K562 (cell line): ENCODE data around the gene CFAP251. TPM values are rescaled to one million over a fixed set of nuclear protein-coding genes. Genes with fewer than 3 reads are reported as not detected.

Experiments used
- ATAC-seq: fragments of 200-7000 bp; cut with Tn5 transposase; 3 replicates; pipeline ENCODE4 v1.9.1; 2020; ENCODE audit warnings: moderate library complexity
- BruUV-seq: library from RNA; stranded (reverse); fragments of 400-500 nt; replicated peaks from 2 replicates; lab custom pipeline; 2021; lab: Mats Ljungman, UMichigan
- CTCF ChIA-PET: fragments of 300-600 bp; formaldehyde crosslinking; extraction: SDS; loops from one replicate; lab custom pipeline; 2021; ENCODE audit warnings: low intra/inter-chr PET ratio; lab: Yijun Ruan, JAX
- POLR2A ChIA-PET: fragments of 300-600, 350-650 bp; sonication (Branson Sonifier 250); formaldehyde crosslinking; extraction: SDS; loops from one replicate; lab custom pipeline; 2021; ENCODE audit warnings: antibody characterized with exemption, inconsistent platforms; lab: Yijun Ruan, JAX
- DNase-seq, 4 experiments: peaks; one replicate each; pipeline versions ENCODE4 v3.0.0 to v3.0.0-alpha.2; 2011 to 2018; ENCODE audit warnings: low spot score in 3 of 4, mixed read lengths in 3 of 4; ENCODE audit errors: extremely low read depth in 1 of 4
- FAIRE-seq: peaks from 2 replicates; lab custom pipeline; 2011; peaks lifted over from hg19 to GRCh38; lab: Jason Lieb, UNC
- H2AFZ ChIP-seq: 2 replicates; pipeline ENCODE4 v1.6.0; 2011; ENCODE audit warnings: low read depth, low read length, control low read depth, inconsistent platforms
- H3K27ac ChIP-seq: fragments of 200-600 bp; 3 replicates; pipeline ENCODE4 v1.8.0; 2011; ENCODE audit warnings: low read depth, mild to moderate bottlenecking, control low read depth, inconsistent platforms, low read length, moderate library complexity, mixed read lengths; ENCODE audit errors: extremely low read depth
- H3K27me3 ChIP-seq, 2 experiments: fragments of 300-600 bp in 1 of 2; 2 replicates in 1 of 2; 3 replicates in 1 of 2; pipeline versions ENCODE4 v1.6.0 to v1.8.0; 2011; ENCODE audit warnings: inconsistent platforms in 2 of 2, low read length in 2 of 2, mild to moderate bottlenecking in 1 of 2, mixed read lengths in 1 of 2, moderate library complexity in 1 of 2; ENCODE audit not compliant: control insufficient read depth in 2 of 2, insufficient read depth in 2 of 2
- H3K36me3 ChIP-seq: fragments of 300-600 bp; 3 replicates; pipeline ENCODE4 v1.8.0; 2011; ENCODE audit warnings: mild to moderate bottlenecking, low read length, inconsistent platforms; ENCODE audit not compliant: control insufficient read depth, insufficient read depth
- H3K4me1 ChIP-seq, 2 experiments: fragments of 200-600 bp in 1 of 2; replicated peaks in 1 of 2; 2 replicates in 1 of 2; 3 replicates in 1 of 2; pipeline versions ENCODE4 v1.5.1 to v1.8.0; 2011; ENCODE audit warnings: inconsistent platforms in 2 of 2, low read length in 2 of 2, mild to moderate bottlenecking in 1 of 2, mixed read lengths in 1 of 2, moderate library complexity in 1 of 2; ENCODE audit not compliant: control insufficient read depth in 2 of 2, insufficient read depth in 2 of 2
- H3K4me2 ChIP-seq: 2 replicates; pipeline ENCODE4 v1.6.1; 2011; ENCODE audit warnings: low read length, control low read depth, inconsistent platforms, mixed read lengths; ENCODE audit not compliant: insufficient read depth
- H3K4me3 ChIP-seq: fragments of 200-600 bp; sonication (generic), shearing (Covaris generic); 2 replicates; pipeline ENCODE4 v1.5.1; 2016; ENCODE audit warnings: control low read depth, inconsistent platforms
- H3K79me2 ChIP-seq: fragments of 200-600 bp; 3 replicates; pipeline ENCODE4 v1.8.0; 2011; ENCODE audit warnings: low read length, inconsistent platforms; ENCODE audit not compliant: control insufficient read depth, insufficient read depth
- H3K9ac ChIP-seq, 2 experiments: 2 replicates each; pipeline versions ENCODE4 v1.6.0 to v1.6.1; 2011; ENCODE audit warnings: low read depth in 2 of 2, low read length in 2 of 2, control low read depth in 1 of 2, inconsistent platforms in 1 of 2, mild to moderate bottlenecking in 1 of 2, mixed read lengths in 1 of 2; ENCODE audit not compliant: insufficient read depth in 1 of 2
- H3K9me1 ChIP-seq: one replicate; pipeline ENCODE4 v1.6.0; 2011; ENCODE audit warnings: inconsistent platforms, mild to moderate bottlenecking, low read length, moderate library complexity; ENCODE audit not compliant: control insufficient read depth, insufficient read depth
- H3K9me3 ChIP-seq: replicated peaks from 2 replicates; pipeline ENCODE4 v1.5.1; 2011; ENCODE audit warnings: low read depth, low read length, inconsistent platforms; ENCODE audit not compliant: control insufficient read depth, insufficient read depth
- H4K20me1 ChIP-seq: replicated peaks from 2 replicates; pipeline ENCODE4 v1.6.1; 2011; ENCODE audit warnings: low read length, inconsistent platforms, mixed read lengths; ENCODE audit not compliant: control insufficient read depth, insufficient read depth
- MYBL2 ChIP-seq, 2 experiments: fragments of 450-650 bp in 1 of 2; sonication (generic) in 1 of 2; formaldehyde crosslinking in 1 of 2; IDR thresholded peaks; 2 replicates each; pipeline versions ENCODE4 v1.6.1 to v1.8.1; 2017 to 2022; ENCODE audit warnings: borderline replicate concordance in 1 of 2, inconsistent platforms in 1 of 2, low read depth in 1 of 2, mild to moderate bottlenecking in 1 of 2, missing genetic modification reagents in 1 of 2, moderate library complexity in 1 of 2
- PHF20 ChIP-seq: fragments of 450-650 bp; IDR thresholded peaks from 2 replicates; pipeline ENCODE4 v1.6.1; 2018; ENCODE audit not compliant: partially characterized antibody
- SMARCE1 ChIP-seq: fragments of 450-650 bp; IDR thresholded peaks from 2 replicates; pipeline ENCODE4 v1.7.1; 2016; ENCODE audit warnings: mild to moderate bottlenecking
- TCF3 ChIP-seq: sonication (generic); formaldehyde crosslinking; IDR thresholded peaks from 2 replicates; pipeline ENCODE4 v1.4.0; 2020; ENCODE audit warnings: mild to moderate bottlenecking, missing genetic modification reagents
- ZNF316 ChIP-seq: fragments of 450-650 bp; IDR thresholded peaks from 2 replicates; pipeline ENCODE4 v1.6.1; 2016
- WGBS: fragments of 100-300 bp; shearing (Covaris generic); methylation state at CpG from one replicate; pipeline ENCODE4 v1.1.6; 2016; ENCODE audit warnings: low coverage, mixed read lengths; ENCODE audit not compliant: insufficient coverage; ENCODE audit errors: missing lambda C conversion rate; 5-methylcytosine and 5-hydroxymethylcytosine counted together
- in situ Hi-C: fragments of 300-500 bp; cut with MboI; formaldehyde crosslinking; loops from 4 replicates; pipeline ENCODE4 v1.15.0; 2018; ENCODE audit warnings: inconsistent platforms, mixed read lengths
- intact Hi-C: fragments of 100-400 bp; cut with micrococcal nuclease; formaldehyde crosslinking; loops from 2 replicates; pipeline ENCODE4 v1.14.2; 2022
- polyA plus RNA-seq, 8 experiments: library from polyadenylated mRNA; depleted of rRNA in 4 of 8; stranded (reverse) in 5 of 8; unstranded in 3 of 8; fragments of >200 nt; fragmentation: Nextera tagmentation in 2 of 8; fragmentation: Illumina TruSeq in 1 of 8; extraction: Ambion mirVana in 2 of 8; extraction: Trizol in 1 of 8; gene quantifications; 2 replicates each; pipeline versions ENCODE4 v1.2.1 to v1.2.3, GENCODE V29; 2011 to 2014; ENCODE audit warnings: inconsistent platforms in 1 of 8, missing spikeins in 1 of 8
- total RNA-seq, 7 experiments: library from RNA; depleted of rRNA in 6 of 7; stranded (reverse); fragments of >200 nt in 6 of 7; fragmentation: Illumina TruSeq in 2 of 7; extraction: Trizol in 2 of 7; gene quantifications; 2 replicates each; pipeline versions ENCODE4 v1.2.1 to v1.2.3, GENCODE V29; 2011 to 2021; ENCODE audit warnings: low replicate concordance in 1 of 7
- TF ChIP-seq, protein P1 (sequence below): fragments of 450-650 bp; IDR thresholded peaks from 2 replicates; pipeline ENCODE4 v1.6.1; 2016
- TF ChIP-seq, protein P2 (sequence below): fragments of 450-650 bp; formaldehyde crosslinking; IDR thresholded peaks from 2 replicates; pipeline ENCODE4 v1.4.0; 2022; ENCODE audit warnings: missing genetic modification characterization

Gene CFAP251
- total and polyA plus RNA-seq, 9 of the 15 experiments (the other 6 are each of a cell fraction or from before 2014, with no cell fraction given): 16.6 to 31.0 (median 19.1) TPM

- ATAC-seq: no peak
- POLR2A ChIA-PET: interaction anchor here (0.6 to 0.8 kb wide), 3 partner anchors 9 to 20 kb away, joined by 3 read pairs; no protein-coding TSS in a partner anchor
Measured at GRCh38 chr12:121968876-121969275, 50.5 kb downstream of the CFAP251 start.

More at GRCh38 chr12:121968876-121969275, 50.5 kb downstream of the CFAP251 start:
- no peak overlapping the region for H3K4me3 ChIP-seq
- H3K9me1 ChIP-seq: no peaks in the 10 kb centered on the region
- CTCF ChIA-PET: no interaction called here
- no peaks in the 10 kb centered on the region for H3K79me2 ChIP-seq
- no peaks in the 10 kb centered on the region for H3K9me3 ChIP-seq
- H3K27ac ChIP-seq: no peak overlapping the region
- FAIRE-seq (no peak), DNase-seq (no peak)
- H3K4me2 ChIP-seq: no peak overlapping the region
- H2AFZ ChIP-seq: no peak overlapping the region
- H3K9ac ChIP-seq: no peak overlapping the region
- intact Hi-C loops: no loop called here
- no peaks in the 10 kb centered on the region; a peak in 1 of 5 replicates for H3K4me1 ChIP-seq
- H4K20me1 ChIP-seq: no peaks in the 10 kb centered on the region
- no TSS peak for BruUV-seq
- peaks cover 31% of the 10 kb centered on the region for H3K36me3 ChIP-seq
- in situ Hi-C loops: no loop called here
- WGBS: 82% methylated on average over 10 of the region's 10 CpGs
- TF ChIP-seq, protein P1, sequence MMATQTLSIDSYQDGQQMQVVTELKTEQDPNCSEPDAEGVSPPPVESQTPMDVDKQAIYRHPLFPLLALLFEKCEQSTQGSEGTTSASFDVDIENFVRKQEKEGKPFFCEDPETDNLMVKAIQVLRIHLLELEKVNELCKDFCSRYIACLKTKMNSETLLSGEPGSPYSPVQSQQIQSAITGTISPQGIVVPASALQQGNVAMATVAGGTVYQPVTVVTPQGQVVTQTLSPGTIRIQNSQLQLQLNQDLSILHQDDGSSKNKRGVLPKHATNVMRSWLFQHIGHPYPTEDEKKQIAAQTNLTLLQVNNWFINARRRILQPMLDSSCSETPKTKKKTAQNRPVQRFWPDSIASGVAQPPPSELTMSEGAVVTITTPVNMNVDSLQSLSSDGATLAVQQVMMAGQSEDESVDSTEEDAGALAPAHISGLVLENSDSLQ: no peak
- no peak for TF ChIP-seq MYBL2 (IDR thresholded peaks at IDR 0.05; ENCODE audit: low read depth)
- TF ChIP-seq MYBL2 (CRISPR knock-in tag; IDR thresholded peaks at IDR 0.05; ENCODE audit: borderline replicate concordance): no peak
- TF ChIP-seq, protein P2, sequence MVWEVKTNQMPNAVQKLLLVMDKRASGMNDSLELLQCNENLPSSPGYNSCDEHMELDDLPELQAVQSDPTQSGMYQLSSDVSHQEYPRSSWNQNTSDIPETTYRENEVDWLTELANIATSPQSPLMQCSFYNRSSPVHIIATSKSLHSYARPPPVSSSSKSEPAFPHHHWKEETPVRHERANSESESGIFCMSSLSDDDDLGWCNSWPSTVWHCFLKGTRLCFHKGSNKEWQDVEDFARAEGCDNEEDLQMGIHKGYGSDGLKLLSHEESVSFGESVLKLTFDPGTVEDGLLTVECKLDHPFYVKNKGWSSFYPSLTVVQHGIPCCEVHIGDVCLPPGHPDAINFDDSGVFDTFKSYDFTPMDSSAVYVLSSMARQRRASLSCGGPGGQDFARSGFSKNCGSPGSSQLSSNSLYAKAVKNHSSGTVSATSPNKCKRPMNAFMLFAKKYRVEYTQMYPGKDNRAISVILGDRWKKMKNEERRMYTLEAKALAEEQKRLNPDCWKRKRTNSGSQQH: no peak
- no peak for TF ChIP-seq PHF20
- no peak for TF ChIP-seq TCF3 (CRISPR knock-in tag)
- TF ChIP-seq SMARCE1: no peak
- no peak for TF ChIP-seq ZNF316
- TF ChIP-seq, all 486 proteins: peak for 0
- no peaks in the 10 kb centered on the region for H3K27me3 ChIP-seq
